IMR-90 (cell line): ENCODE data around the gene FNDC7. TPM values are rescaled to one million over a fixed set of nuclear protein-coding genes. Genes with fewer than 3 reads are reported as not detected.

Experiments
- ATAC-seq: fragments of 200-7000 bp; cut with Tn5 transposase; 2 replicates; pipeline ENCODE4 v1.9.1; 2020; ENCODE audit warnings: low read depth, mild to moderate bottlenecking, moderate library complexity
- BruUV-seq: library from RNA; stranded (reverse); fragments of 400-500 nt; replicated peaks from 2 replicates; lab custom pipeline; 2021; lab: Mats Ljungman, UMichigan
- CTCF ChIA-PET: fragments of 300-600 bp; formaldehyde crosslinking; extraction: SDS; loops from one replicate; lab custom pipeline; 2021; ENCODE audit warnings: antibody characterized with exemption; lab: Yijun Ruan, JAX
- POLR2A ChIA-PET: fragments of 300-600 bp; sonication (Branson Sonifier 250); formaldehyde crosslinking; loops from one replicate; lab custom pipeline; 2022; ENCODE audit warnings: antibody characterized with exemption; ENCODE audit not compliant: unreplicated experiment; lab: Charles Lee
- DNase-seq: peaks from one replicate; pipeline ENCODE4 v3.0.0; 2013
- H2AFZ ChIP-seq: replicated peaks from 2 replicates; pipeline ENCODE3; 2013; ENCODE audit warnings: low read length, mild to moderate bottlenecking; ENCODE audit not compliant: poor library complexity
- H2AK5ac ChIP-seq: 2 replicates; pipeline ENCODE4 v1.6.1; 2013; ENCODE audit warnings: low read depth, low read length, inconsistent platforms
- H2AK9ac ChIP-seq: replicated peaks from 2 replicates; pipeline ENCODE3; 2013; ENCODE audit warnings: mild to moderate bottlenecking, low read depth, low read length, moderate library complexity; ENCODE audit not compliant: poor library complexity
- H2BK120ac ChIP-seq: 2 replicates; pipeline ENCODE4 v1.6.1; 2013; ENCODE audit warnings: low read depth, low read length, inconsistent platforms
- H2BK15ac ChIP-seq: 3 replicates; pipeline ENCODE4 v1.6.1; 2013; ENCODE audit warnings: low read depth, low read length, inconsistent platforms
- H2BK20ac ChIP-seq: 2 replicates; pipeline ENCODE4 v1.6.1; 2013; ENCODE audit warnings: low read depth, mild to moderate bottlenecking, inconsistent platforms, low read length, moderate library complexity
- H2BK5ac ChIP-seq: 2 replicates; pipeline ENCODE4 v1.6.1; 2013; ENCODE audit warnings: mild to moderate bottlenecking, low read depth, low read length, inconsistent platforms; ENCODE audit not compliant: poor library complexity, severe bottlenecking
- H3K14ac ChIP-seq: replicated peaks from 2 replicates; pipeline ENCODE4 v1.6.1; 2013; ENCODE audit warnings: low read depth, low read length, inconsistent platforms
- H3K18ac ChIP-seq: 2 replicates; pipeline ENCODE4 v1.6.1; 2013; ENCODE audit warnings: low read depth, low read length, control low read depth
- H3K23ac ChIP-seq: 2 replicates; pipeline ENCODE4 v1.6.1; 2013; ENCODE audit warnings: low read depth, low read length, inconsistent platforms
- H3K27ac ChIP-seq: 2 replicates; pipeline ENCODE4 v1.5.1; 2013; ENCODE audit warnings: mild to moderate bottlenecking, control low read depth, low read length; ENCODE audit not compliant: insufficient read depth
- H3K27me3 ChIP-seq: 2 replicates; pipeline ENCODE4 v1.6.1; 2013; ENCODE audit warnings: low read length; ENCODE audit not compliant: control insufficient read depth, insufficient read depth
- H3K36me3 ChIP-seq: 2 replicates; pipeline ENCODE4 v1.6.1; 2013; ENCODE audit warnings: low read length, mixed read lengths; ENCODE audit not compliant: control insufficient read depth, insufficient read depth
- H3K4ac ChIP-seq: 2 replicates; pipeline ENCODE4 v1.6.1; 2013; ENCODE audit warnings: low read depth, low read length, inconsistent platforms
- H3K4me1 ChIP-seq: 2 replicates; pipeline ENCODE4 v1.6.1; 2013; ENCODE audit warnings: low read length, mixed read lengths; ENCODE audit not compliant: control insufficient read depth, insufficient read depth
- H3K4me2 ChIP-seq: 2 replicates; pipeline ENCODE4 v1.6.1; 2013; ENCODE audit warnings: low read depth, mild to moderate bottlenecking, control low read depth, low read length, moderate library complexity
- H3K4me3 ChIP-seq: 2 replicates; pipeline ENCODE4 v1.5.1; 2013; ENCODE audit warnings: low read depth, mild to moderate bottlenecking, control low read depth, low read length, moderate library complexity; ENCODE audit not compliant: insufficient read depth
- H3K56ac ChIP-seq: 2 replicates; pipeline ENCODE4 v1.6.1; 2013; ENCODE audit warnings: low read length, inconsistent platforms; ENCODE audit not compliant: insufficient read depth; ENCODE audit errors: extremely low read depth
- H3K79me1 ChIP-seq, 2 experiments: 2 replicates each; pipeline ENCODE4 v1.6.1; 2013; ENCODE audit warnings: low read length in 2 of 2, inconsistent platforms in 1 of 2, low read depth in 1 of 2
- H3K9ac ChIP-seq: 2 replicates; pipeline ENCODE4 v1.6.1; 2013; ENCODE audit warnings: low read depth, low read length, control low read depth
- H3K9me1 ChIP-seq: 2 replicates; pipeline ENCODE4 v1.6.1; 2013; ENCODE audit warnings: low read length, inconsistent platforms; ENCODE audit not compliant: insufficient read depth
- H3K9me3 ChIP-seq: 2 replicates; pipeline ENCODE4 v1.6.1; 2013; ENCODE audit warnings: low read length; ENCODE audit not compliant: control insufficient read depth, insufficient read depth
- H4K20me1 ChIP-seq: 2 replicates; pipeline ENCODE4 v1.6.1; 2013; ENCODE audit warnings: low read length, inconsistent platforms; ENCODE audit not compliant: insufficient read depth
- H4K5ac ChIP-seq: 2 replicates; pipeline ENCODE4 v1.6.1; 2013; ENCODE audit warnings: mild to moderate bottlenecking, low read depth, low read length, control low read depth
- H4K8ac ChIP-seq, 2 experiments: 2 replicates each; pipeline ENCODE4 v1.6.1; 2013; ENCODE audit warnings: low read depth in 2 of 2, low read length in 2 of 2, control low read depth in 1 of 2, inconsistent platforms in 1 of 2
- H4K91ac ChIP-seq: 2 replicates; pipeline ENCODE4 v1.6.1; 2013; ENCODE audit warnings: low read depth, low read length, inconsistent platforms; ENCODE audit not compliant: insufficient read depth
- BHLHE40 ChIP-seq: fragments of 150-350 bp; IDR thresholded peaks from 2 replicates; pipeline ENCODE4 v1.6.1; 2016; ENCODE audit warnings: mild to moderate bottlenecking, low read depth, low read length
- CEBPB ChIP-seq: IDR thresholded peaks from 2 replicates; pipeline ENCODE4 v1.6.1; 2012; ENCODE audit warnings: low read depth, low read length, improper control_type of control experiment
- CHD1 ChIP-seq: IDR thresholded peaks from 2 replicates; pipeline ENCODE4 v1.6.1; 2012; ENCODE audit warnings: low read depth, low read length, improper control_type of control experiment
- CTCF ChIP-seq: conservative IDR thresholded peaks from 2 replicates; pipeline ENCODE4 v1.5.1; 2012; ENCODE audit warnings: mild to moderate bottlenecking, low read depth, low read length, improper control_type of control experiment
- ELK1 ChIP-seq: fragments of 150-350 bp; IDR thresholded peaks from 2 replicates; pipeline ENCODE4 v1.6.1; 2016; ENCODE audit warnings: low read depth, mild to moderate bottlenecking, low read length, moderate library complexity, borderline replicate concordance
- MAFK ChIP-seq: IDR thresholded peaks from 2 replicates; pipeline ENCODE4 v1.6.1; 2012; ENCODE audit warnings: low read depth, low read length, improper control_type of control experiment
- MAZ ChIP-seq: IDR thresholded peaks from 2 replicates; pipeline ENCODE4 v1.6.1; 2012; ENCODE audit warnings: low read depth, mild to moderate bottlenecking, low read length, improper control_type of control experiment, moderate library complexity, borderline replicate concordance
- MXI1 ChIP-seq: IDR thresholded peaks from 2 replicates; pipeline ENCODE4 v1.6.1; 2012; ENCODE audit warnings: low read depth, mild to moderate bottlenecking, low read length, moderate library complexity, borderline replicate concordance
- NFE2L2 ChIP-seq: fragments of 150-350 bp; IDR thresholded peaks from 2 replicates; pipeline ENCODE4 v1.6.1; 2016; ENCODE audit warnings: low read depth, mild to moderate bottlenecking, low read length
- POLR2A ChIP-seq: IDR thresholded peaks from 2 replicates; pipeline ENCODE4 v1.6.1; 2012; ENCODE audit warnings: mild to moderate bottlenecking, low read depth, low read length
- RAD21 ChIP-seq: IDR thresholded peaks from 2 replicates; pipeline ENCODE4 v1.6.1; 2012; ENCODE audit warnings: low read length, improper control_type of control experiment
- RCOR1 ChIP-seq: IDR thresholded peaks from 2 replicates; pipeline ENCODE4 v1.6.1; 2012; ENCODE audit warnings: mild to moderate bottlenecking, low read length, improper control_type of control experiment; ENCODE audit not compliant: insufficient replicate concordance
- SMC3 ChIP-seq: fragments of 150-350 bp; IDR thresholded peaks from 2 replicates; pipeline ENCODE4 v1.6.1; 2016; ENCODE audit warnings: low read depth, mild to moderate bottlenecking, antibody characterized with exemption, low read length, moderate library complexity
- USF2 ChIP-seq: fragments of 150-350 bp; IDR thresholded peaks from 2 replicates; pipeline ENCODE4 v1.6.1; 2017; ENCODE audit warnings: mild to moderate bottlenecking, antibody characterized with exemption, low read length, low read depth
- WGBS, 2 experiments: methylation state at CpG; one replicate each; pipeline versions ENCODE4 v1.1.5 to v1.1.7; 2013; ENCODE audit warnings: missing lambda C conversion rate in 2 of 2; ENCODE audit not compliant: insufficient read length in 1 of 2; ENCODE audit errors: extremely low coverage in 2 of 2; 5-methylcytosine and 5-hydroxymethylcytosine counted together
- dilution Hi-C: fragments of 300-500 bp; cut with HindIII; formaldehyde crosslinking; loops from one replicate; pipeline ENCODE4 v1.14.3; 2018; ENCODE audit warnings: low sequenced_read_pairs; ENCODE audit not compliant: unreplicated experiment
- in situ Hi-C: fragments of 300-500 bp; cut with MboI; formaldehyde crosslinking; loops from 3 replicates; pipeline ENCODE4 v1.14.3; 2019; ENCODE audit warnings: low sequenced_read_pairs, inconsistent platforms, mixed read lengths
- intact Hi-C: fragments of 100-400 bp; cut with micrococcal nuclease; formaldehyde crosslinking; loops from 2 replicates; pipeline ENCODE4 v1.10.0; 2022
- polyA plus RNA-seq, 3 experiments: library from polyadenylated mRNA; depleted of rRNA; stranded (reverse); fragments of >200 nt; gene quantifications; 2 replicates each; pipeline ENCODE4 v1.2.3, GENCODE V29; 2012; ENCODE audit warnings: low replicate concordance in 1 of 3
- total RNA-seq: library from RNA; depleted of rRNA; stranded (reverse); fragments of >200 nt; gene quantifications from 2 replicates; pipeline ENCODE4 v1.2.3, GENCODE V29; 2012

Gene FNDC7
- total and polyA plus RNA-seq, 2 of the 4 experiments (the other 2 are of a cell fraction) = not detected

GRCh38 chr1:108742253-108742652 lies 29.5 kb downstream of the FNDC7 start:
- ATAC-seq (no peak), DNase-seq (no peak)
- Histone ChIP-seq H3K14ac (no peak overlapping the region), H3K79me1 (no peaks in the 10 kb centered on the region), H3K9me3 (no peaks in the 10 kb centered on the region), H2AK5ac (no peak overlapping the region), H3K18ac (no peak overlapping the region), H4K5ac (no peak overlapping the region), H3K23ac (no peak overlapping the region), H3K4me2 (no peak overlapping the region), H2AK9ac (no peak overlapping the region), H3K27ac (no peak overlapping the region), H2BK5ac (no peak overlapping the region), H3K4me1 (no peaks in the 10 kb centered on the region), H2BK15ac (no peak overlapping the region), H3K27me3 (peaks cover 11% of the 10 kb centered on the region), H3K36me3 (no peaks in the 10 kb centered on the region), H2BK20ac (no peak overlapping the region), H3K9me1 (0 out of 2 replicates have a peak, but pooled peaks cover 2% of the 10 kb centered on the region), H4K20me1 (no peaks in the 10 kb centered on the region), H3K9ac (no peak overlapping the region), H3K4ac (no peak overlapping the region), H4K8ac (no peak overlapping the region), H4K91ac (no peak overlapping the region), H2BK120ac (no peak overlapping the region), H2AFZ (peak overlapping the region; percentile 52), H3K4me3 (no peak overlapping the region), H3K56ac (no peak overlapping the region)
- in situ Hi-C loops = no loop called here
- ChIA-PET CTCF (no interaction called here), POLR2A (no interaction called here)
- intact Hi-C loops = no loop called here
- 50% methylated on average over 2 of the region's 6 CpGs; no CpG with 5 or more reads in 1 of the 2 experiments for WGBS, 2 experiments
- dilution Hi-C loops = no loop called here
- TF ChIP-seq CEBPB (no peak), BHLHE40 (no peak), CHD1 (no peak), RCOR1 (no peak), CTCF (no peak), MAZ (no peak), SMC3 (no peak), RAD21 (no peak), MAFK (no peak), POLR2A (no peak), ELK1 (no peak), MXI1 (no peak), USF2 (no peak), NFE2L2 (no peak)
- no TSS peak for BruUV-seq
